ENCODE measurements around the gene NT5E.

DNA sequence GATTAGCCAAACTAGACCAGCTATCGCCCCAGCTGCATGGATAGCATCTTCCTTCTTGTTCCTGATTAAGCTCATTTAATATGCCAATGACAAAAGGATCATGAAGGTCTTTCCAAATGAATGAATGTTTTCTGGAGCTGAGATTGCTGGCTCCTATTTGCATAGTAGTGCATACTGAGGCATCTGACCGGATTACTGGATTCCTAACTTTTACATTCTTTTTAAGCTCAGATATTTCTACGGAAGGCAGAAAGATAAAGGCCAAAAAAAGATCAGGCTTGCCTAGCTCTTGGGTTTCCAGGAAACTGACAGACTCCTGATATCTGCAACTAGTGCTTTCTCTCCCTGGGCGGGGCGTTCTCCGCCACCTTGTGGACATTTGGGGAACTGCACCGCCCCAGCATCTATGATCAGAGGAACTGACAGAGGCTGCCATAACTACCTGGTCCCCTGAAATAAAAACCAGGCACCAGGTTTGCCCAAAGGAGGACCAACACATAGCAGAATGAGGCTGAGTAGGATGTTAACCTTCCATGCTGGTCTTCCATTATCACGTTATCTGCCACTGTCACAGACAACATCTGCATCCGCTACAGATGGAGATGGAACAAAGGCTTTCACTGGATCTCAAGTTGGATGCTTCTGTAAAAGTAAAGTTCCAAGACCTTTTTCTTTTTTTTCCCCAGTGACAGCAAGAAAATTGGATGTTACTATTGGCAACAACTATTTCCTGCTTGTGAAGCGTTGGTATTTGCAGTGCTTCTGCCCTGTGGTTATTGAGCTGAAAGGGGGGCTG, 33.2 kb downstream of the NT5E start:
- TF ChIP-seq POLR2AphosphoS5 (IDR thresholded peaks at IDR 0.05; ENCODE audit: low read depth, low read length): no peak
- no peak for TF ChIP-seq SIN3A (IDR thresholded peaks at IDR 0.05; ENCODE audit: borderline replicate concordance, insufficient read depth, low read length)

Data from PFSK-1 (cell line).